Right atrium auricular region (tissue), 2 donors: Measurements from ENCODE around the gene PCNX4. TPM values are rescaled to one million over a fixed set of nuclear protein-coding genes. Genes with fewer than 3 reads are reported as not detected.

ENCODE experiments used
- DNase-seq: peaks from one replicate; pipeline ENCODE4 v3.0.0-alpha.2; 2019; ENCODE audit warnings: low spot score
- H3K27ac ChIP-seq, 2 donors: fragments of 200-600 bp; sonication (generic); 1 replicate in 1 of 2; 2 replicates in 1 of 2; pipeline ENCODE4 v1.5.1; 2016 to 2019
- H3K27me3 ChIP-seq, 2 donors: fragments of 200-600 bp; sonication (generic); one replicate each; pipeline versions ENCODE4 v1.5.1 to v1.6.0; 2017 to 2019
- H3K36me3 ChIP-seq: fragments of 200-600 bp; sonication (generic); one replicate; pipeline ENCODE4 v1.5.1; 2016
- H3K4me1 ChIP-seq, 2 donors: fragments of 200-600 bp; sonication (generic); one replicate each; pipeline versions ENCODE4 v1.5.1 to v1.6.0; 2017 to 2019
- H3K4me3 ChIP-seq, 2 donors: fragments of 200-600 bp; sonication (generic); 1 replicate in 1 of 2; 2 replicates in 1 of 2; pipeline ENCODE4 v1.5.1; 2017 to 2019; ENCODE audit warnings: mild to moderate bottlenecking in 1 of 2, moderate library complexity in 1 of 2
- H3K9me3 ChIP-seq, 2 donors: fragments of 200-600 bp; sonication (generic); one replicate each; pipeline ENCODE4 v1.5.1; 2019
- total RNA-seq, 2 donors: library from RNA; depleted of rRNA; stranded (reverse); fragments of >200 nt; gene quantifications; one replicate each; pipeline ENCODE4 v1.1.0, GENCODE V29; 2016
- TF ChIP-seq, protein P1 (sequence below), 2 donors: fragments of 200-600 bp; sonication (generic); IDR thresholded peaks; one replicate each; pipeline ENCODE4 v1.5.1; 2019; ENCODE audit warnings: antibody characterized with exemption in 2 of 2

The PCNX4 gene
- total RNA-seq, 2 donors from 2014 or later = 63.2 to 65.0 TPM

DNA sequence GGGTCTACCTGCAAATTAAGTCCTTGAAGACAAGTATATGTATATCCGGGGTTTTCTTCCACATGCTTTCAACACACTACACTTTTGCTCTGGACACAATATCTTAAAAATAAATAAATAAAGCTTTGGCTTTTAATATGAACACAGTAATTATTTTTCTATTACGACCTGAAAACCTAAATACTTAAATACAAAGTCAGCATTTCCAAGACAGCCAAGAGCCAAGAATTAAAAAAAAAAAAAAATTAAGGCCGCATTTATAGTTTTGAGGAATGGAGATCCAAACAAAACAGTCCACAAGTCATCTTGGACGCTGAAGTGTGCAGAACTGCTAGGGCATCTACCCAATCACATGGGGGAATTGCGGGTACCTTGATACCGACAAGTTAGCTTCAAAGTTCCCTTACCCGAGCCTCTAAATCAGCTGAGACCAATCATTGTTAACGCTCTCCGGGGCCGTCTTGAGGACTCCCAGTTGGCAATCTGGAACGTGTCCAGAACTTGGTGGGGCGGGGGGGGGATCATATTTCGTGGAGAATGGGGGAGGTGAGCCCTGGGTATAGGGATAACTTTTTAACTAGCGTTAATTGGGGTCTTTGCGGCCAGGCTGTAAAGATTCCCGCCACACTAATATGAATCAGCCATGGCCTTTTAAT is 731 bp upstream of the PCNX4 start:
- TF ChIP-seq, protein P1, sequence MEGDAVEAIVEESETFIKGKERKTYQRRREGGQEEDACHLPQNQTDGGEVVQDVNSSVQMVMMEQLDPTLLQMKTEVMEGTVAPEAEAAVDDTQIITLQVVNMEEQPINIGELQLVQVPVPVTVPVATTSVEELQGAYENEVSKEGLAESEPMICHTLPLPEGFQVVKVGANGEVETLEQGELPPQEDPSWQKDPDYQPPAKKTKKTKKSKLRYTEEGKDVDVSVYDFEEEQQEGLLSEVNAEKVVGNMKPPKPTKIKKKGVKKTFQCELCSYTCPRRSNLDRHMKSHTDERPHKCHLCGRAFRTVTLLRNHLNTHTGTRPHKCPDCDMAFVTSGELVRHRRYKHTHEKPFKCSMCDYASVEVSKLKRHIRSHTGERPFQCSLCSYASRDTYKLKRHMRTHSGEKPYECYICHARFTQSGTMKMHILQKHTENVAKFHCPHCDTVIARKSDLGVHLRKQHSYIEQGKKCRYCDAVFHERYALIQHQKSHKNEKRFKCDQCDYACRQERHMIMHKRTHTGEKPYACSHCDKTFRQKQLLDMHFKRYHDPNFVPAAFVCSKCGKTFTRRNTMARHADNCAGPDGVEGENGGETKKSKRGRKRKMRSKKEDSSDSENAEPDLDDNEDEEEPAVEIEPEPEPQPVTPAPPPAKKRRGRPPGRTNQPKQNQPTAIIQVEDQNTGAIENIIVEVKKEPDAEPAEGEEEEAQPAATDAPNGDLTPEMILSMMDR (IDR thresholded peaks at IDR 0.05) = no peak
- no peak for DNase-seq
- peak overlapping the region; percentile 96 to 99 for H3K27ac ChIP-seq

GRCh38 chr14:60092526-60092920 is 800 bp downstream of the PCNX4 start:
- Histone ChIP-seq H3K9me3 (no peaks in the 10 kb centered on the region), H3K4me3 (peak overlapping the region; percentile 66 to 67), H3K4me1 (peaks cover 0 to 43% of the 10 kb centered on the region in 2 donors), H3K27me3 (no peaks in the 10 kb centered on the region), H3K36me3 (no peaks in the 10 kb centered on the region), H3K27ac (peak overlapping the region; percentile 96 to 99)
- no peak for DNase-seq
- TF ChIP-seq, protein P1 (IDR thresholded peaks at IDR 0.05) = no peak

More for the DNA sequence above, 731 bp upstream of the PCNX4 start:
- Histone ChIP-seq H3K27me3 (no peaks in the 10 kb centered on the region), H3K36me3 (no peaks in the 10 kb centered on the region), H3K4me1 (peaks cover 0 to 31% of the 10 kb centered on the region in 2 donors), H3K9me3 (no peaks in the 10 kb centered on the region), H3K4me3 (peak overlapping the region; percentile 66 to 67)

GRCh38 chr14:60093080-60093479 is 1.4 kb downstream of the PCNX4 start:
- Histone ChIP-seq H3K4me1 (peaks cover 0 to 49% of the 10 kb centered on the region in 2 donors), H3K27ac (peak overlapping the region; percentile 96 to 99), H3K4me3 (peak overlapping the region; percentile 66 to 67), H3K27me3 (no peaks in the 10 kb centered on the region), H3K36me3 (no peaks in the 10 kb centered on the region), H3K9me3 (no peaks in the 10 kb centered on the region)
- DNase-seq = no peak
- TF ChIP-seq, protein P1 (IDR thresholded peaks at IDR 0.05) = no peak

DNA sequence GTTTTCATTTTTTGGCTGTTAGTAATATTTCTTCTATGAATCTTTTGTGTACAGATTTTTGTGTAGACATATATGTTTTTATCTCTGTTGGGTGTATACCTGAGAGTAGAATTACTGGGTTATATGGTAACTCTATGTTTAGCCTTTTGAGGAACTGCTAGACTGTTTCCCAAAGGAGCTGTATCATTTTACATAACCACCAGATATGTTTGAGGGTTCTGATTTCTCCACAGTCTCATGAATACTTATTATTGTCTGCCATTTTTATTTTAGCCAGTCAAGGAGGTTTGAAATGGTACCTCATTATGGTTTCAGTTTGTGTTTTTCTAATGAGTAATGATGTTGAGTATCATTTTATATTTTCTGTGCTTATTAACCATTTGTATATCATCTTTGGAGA is 1.9 kb downstream of the PCNX4 start:
- H3K9me3 ChIP-seq = no peaks in the 10 kb centered on the region
- TF ChIP-seq, protein P1 (IDR thresholded peaks at IDR 0.05) = no peak
- peak overlapping the region; percentile 96 to 99 for H3K27ac ChIP-seq
- DNase-seq = no peak
- peaks cover 0 to 49% of the 10 kb centered on the region in 2 donors for H3K4me1 ChIP-seq
- no peaks in the 10 kb centered on the region for H3K27me3 ChIP-seq
- no peaks in the 10 kb centered on the region for H3K36me3 ChIP-seq
- peak overlapping the region; percentile 66 to 67 for H3K4me3 ChIP-seq

- TF ChIP-seq, protein P1 (IDR thresholded peaks at IDR 0.05) = no peak
- no peak for DNase-seq
- H3K27me3 ChIP-seq = no peaks in the 10 kb centered on the region
- H3K9me3 ChIP-seq = no peaks in the 10 kb centered on the region
- peaks cover 0 to 49% of the 10 kb centered on the region in 2 donors for H3K4me1 ChIP-seq
- H3K36me3 ChIP-seq = no peaks in the 10 kb centered on the region
- H3K4me3 ChIP-seq = peak overlapping the region; percentile 26 to 67
- peak overlapping the region; percentile 96 to 99 for H3K27ac ChIP-seq
Observed at GRCh38 chr14:60094306-60094897, 2.7 kb downstream of the PCNX4 start.
